Endothelial cell of umbilical vein (primary cell): ENCODE data around the gene HIVEP3. TPM values are rescaled to one million over a fixed set of nuclear protein-coding genes. Genes with fewer than 3 reads are reported as not detected.

Experiments used
- BruUV-seq: library from RNA; stranded (reverse); fragments of 400-500 nt; replicated peaks from 2 replicates; lab custom pipeline; 2021; lab: Mats Ljungman, UMichigan
- CTCF ChIA-PET: fragments of 300-600, 350-600 bp; sonication (Branson Sonifier 250); formaldehyde crosslinking; loops from one replicate; lab custom pipeline; 2021; ENCODE audit warnings: antibody characterized with exemption, inconsistent platforms; lab: Charles Lee
- POLR2A ChIA-PET: fragments of 300-600, 350-600 bp; sonication (Branson Sonifier 250); formaldehyde crosslinking; loops from one replicate; lab custom pipeline; 2021; ENCODE audit warnings: antibody characterized with exemption, inconsistent platforms; lab: Charles Lee
- DNase-seq: peaks from one replicate; pipeline ENCODE4 v3.0.0-alpha.2; 2011; ENCODE audit warnings: low read depth, low spot score
- FAIRE-seq: peaks from 2 replicates; lab custom pipeline; 2011; peaks lifted over from hg19 to GRCh38; lab: Jason Lieb, UNC
- H2AFZ ChIP-seq: 2 replicates; pipeline ENCODE4 v1.6.0; 2012; ENCODE audit warnings: low read depth, low read length, control low read depth, inconsistent platforms
- H3K27ac ChIP-seq: 2 replicates; pipeline ENCODE4 v1.5.1; 2011; ENCODE audit warnings: low read depth, mild to moderate bottlenecking, control low read depth, low read length, moderate library complexity; ENCODE audit not compliant: insufficient read depth
- H3K27me3 ChIP-seq, 2 experiments: 2 replicates each; pipeline versions ENCODE4 v1.6.0 to v1.6.1; 2011; ENCODE audit warnings: low read length in 2 of 2, mixed read lengths in 1 of 2; ENCODE audit not compliant: control insufficient read depth in 2 of 2, insufficient read depth in 2 of 2
- H3K36me3 ChIP-seq, 2 experiments: 2 replicates in 1 of 2; 3 replicates in 1 of 2; pipeline ENCODE4 v1.5.1; 2011; ENCODE audit warnings: low read length in 2 of 2, mild to moderate bottlenecking in 1 of 2, moderate library complexity in 1 of 2; ENCODE audit not compliant: control insufficient read depth in 2 of 2, insufficient read depth in 2 of 2; ENCODE audit errors: extremely low read depth in 1 of 2
- H3K4me1 ChIP-seq: 3 replicates; pipeline ENCODE4 v1.5.1; 2011; ENCODE audit warnings: mild to moderate bottlenecking, low read length; ENCODE audit not compliant: control insufficient read depth, insufficient read depth; ENCODE audit errors: extremely low read depth
- H3K4me2 ChIP-seq: 2 replicates; pipeline ENCODE4 v1.6.1; 2011; ENCODE audit warnings: low read length, control low read depth, mixed read lengths; ENCODE audit not compliant: insufficient read depth
- H3K4me3 ChIP-seq, 3 experiments: fragments of 200-600 bp in 1 of 3; sonication (generic), shearing (Covaris generic) in 1 of 3; replicated peaks in 1 of 3; 2 replicates each; pipeline ENCODE4 v1.5.1; 2011 to 2016; ENCODE audit warnings: control low read depth in 3 of 3, low read length in 3 of 3, mild to moderate bottlenecking in 2 of 3, inconsistent platforms in 1 of 3, low read depth in 1 of 3, moderate library complexity in 1 of 3; ENCODE audit not compliant: insufficient read depth in 1 of 3
- H3K79me2 ChIP-seq: 2 replicates; pipeline ENCODE4 v1.6.0; 2012; ENCODE audit warnings: low read length, inconsistent platforms; ENCODE audit not compliant: control insufficient read depth, insufficient read depth
- H3K9ac ChIP-seq: replicated peaks from 2 replicates; pipeline ENCODE3; 2011; ENCODE audit warnings: low read length, control low read depth; ENCODE audit not compliant: insufficient read depth; ENCODE audit errors: extremely low read depth
- H3K9me1 ChIP-seq: replicated peaks from 3 replicates; pipeline ENCODE4 v1.6.0; 2011; ENCODE audit warnings: mild to moderate bottlenecking, low read length; ENCODE audit not compliant: control insufficient read depth, insufficient read depth; ENCODE audit errors: extremely low read depth
- H3K9me3 ChIP-seq: replicated peaks from 2 replicates; pipeline ENCODE4 v1.5.1; 2012; ENCODE audit warnings: low read length, inconsistent platforms; ENCODE audit not compliant: control insufficient read depth, insufficient read depth
- H4K20me1 ChIP-seq: replicated peaks from 2 replicates; pipeline ENCODE3; 2011; ENCODE audit warnings: mild to moderate bottlenecking, low read length; ENCODE audit not compliant: control insufficient read depth, insufficient read depth; ENCODE audit errors: extremely low read depth
- CTCF ChIP-seq, 2 donors: IDR thresholded peaks; 1 replicate in 1 of 2; 2 replicates in 1 of 2; pipeline ENCODE4 v1.5.1; 2011; ENCODE audit warnings: low read length in 2 of 2, mild to moderate bottlenecking in 2 of 2, moderate library complexity in 2 of 2, control low read depth in 1 of 2, inconsistent platforms in 1 of 2, low read depth in 1 of 2; ENCODE audit not compliant: insufficient read depth in 1 of 2; ENCODE audit errors: extremely low read depth in 1 of 2
- EZH2 ChIP-seq: IDR thresholded peaks from 2 replicates; pipeline ENCODE4 v1.6.1; 2012; ENCODE audit warnings: borderline replicate concordance, low read depth, mild to moderate bottlenecking, moderate library complexity, low read length, inconsistent platforms; ENCODE audit not compliant: severe bottlenecking
- FOS ChIP-seq: IDR thresholded peaks from 2 replicates; pipeline ENCODE4 v1.6.1; 2011; ENCODE audit warnings: mild to moderate bottlenecking, low read length, moderate library complexity, borderline replicate concordance; ENCODE audit not compliant: insufficient read depth
- GATA2 ChIP-seq: IDR thresholded peaks from 2 replicates; pipeline ENCODE4 v1.7.0; 2011; ENCODE audit warnings: low read depth, mild to moderate bottlenecking, moderate library complexity, mixed read lengths, low read length; ENCODE audit not compliant: insufficient read length, insufficient read depth
- JUN ChIP-seq: IDR thresholded peaks from 2 replicates; pipeline ENCODE4 v1.6.1; 2011; ENCODE audit warnings: borderline replicate concordance, low read depth; ENCODE audit not compliant: insufficient read length, insufficient read depth
- MAX ChIP-seq: IDR thresholded peaks from 2 replicates; pipeline ENCODE4 v1.6.1; 2011; ENCODE audit not compliant: insufficient read depth, insufficient read length
- MYC ChIP-seq: IDR thresholded peaks from one replicate; pipeline ENCODE4 v1.6.1; 2011; ENCODE audit warnings: mild to moderate bottlenecking, low read depth, low read length
- POLR2A ChIP-seq: IDR thresholded peaks from 2 replicates; pipeline ENCODE4 v1.6.1; 2012; ENCODE audit warnings: low read depth, mild to moderate bottlenecking, control low read depth, low read length
- POLR2AphosphoS5 ChIP-seq: IDR thresholded peaks from 2 replicates; pipeline ENCODE4 v1.6.1; 2012; ENCODE audit warnings: low read depth, mild to moderate bottlenecking, control low read depth, low read length, moderate library complexity; ENCODE audit not compliant: insufficient read depth
- dilution Hi-C: fragments of 300-500 bp; cut with MboI; formaldehyde crosslinking; loops from one replicate; pipeline ENCODE4 v1.15.0; 2019; ENCODE audit warnings: low sequenced_read_pairs; ENCODE audit not compliant: extremely low pct_ligation_motif_present
- intact Hi-C: fragments of 100-400 bp; cut with micrococcal nuclease; formaldehyde crosslinking; loops from one replicate; pipeline ENCODE4 v1.10.0; 2022
- polyA plus RNA-seq, 4 experiments: library from polyadenylated mRNA; depleted of rRNA in 3 of 4; stranded (reverse) in 3 of 4; unstranded in 1 of 4; fragments of >200 nt; gene quantifications; 2 replicates each; pipeline versions ENCODE4 v1.2.1 to v1.2.3, GENCODE V29; 2011 to 2012; ENCODE audit warnings: missing spikeins in 1 of 4
- total RNA-seq: library from RNA; stranded (reverse); gene quantifications from 2 replicates; pipeline ENCODE4 v1.2.3, GENCODE V29; 2021

Gene HIVEP3
- total and polyA plus RNA-seq, 2 donors (not counting 3 experiments of a cell fraction or from before 2014, with no cell fraction given), result 3.4 to 4.0 TPM

GRCh38 chr1:41816061-41816460 is 102.7 kb downstream of the HIVEP3 start:
- BruUV-seq, result no TSS peak
- FAIRE-seq, result no peak
- dilution Hi-C loops, result no loop called here

More at GRCh38 chr1:41816061-41816460, 102.7 kb downstream of the HIVEP3 start:
- no peaks in the 10 kb centered on the region for H3K27me3 ChIP-seq
- TF ChIP-seq GATA2 (no peak), POLR2A (no peak), CTCF (IDR thresholded peaks at IDR 0.05; ENCODE audit: extremely low read depth in 1 of 2, insufficient read depth in 1 of 2, low read depth in 1 of 2, low read length in 2 of 2) (no peak), EZH2 (no peak), MYC (no peak), FOS (no peak), MAX (no peak), JUN (no peak), POLR2AphosphoS5 (no peak)
- ChIA-PET POLR2A (interaction anchor here (0.7 kb wide), 1 partner anchor 149 kb away, joined by 4 read pairs; no protein-coding TSS in a partner anchor), CTCF (no interaction called here)
- H3K9me3 ChIP-seq, result no peaks in the 10 kb centered on the region
- no peak overlapping the region for H3K9ac ChIP-seq
- intact Hi-C loops, result loop anchor here (10.0 kb wide), 1 partner anchor 329 kb away; no protein-coding TSS in a partner anchor
- peaks cover 17% of the 10 kb centered on the region for H3K4me1 ChIP-seq
- H3K27ac ChIP-seq, result no peak overlapping the region
- DNase-seq, result no peak
- H3K79me2 ChIP-seq, result no peaks in the 10 kb centered on the region
- H3K4me2 ChIP-seq, result no peak overlapping the region
- H2AFZ ChIP-seq, result no peak overlapping the region
- H4K20me1 ChIP-seq, result no peaks in the 10 kb centered on the region
- H3K36me3 ChIP-seq, result no peaks in the 10 kb centered on the region
- no peaks in the 10 kb centered on the region for H3K9me1 ChIP-seq
- no peak overlapping the region for H3K4me3 ChIP-seq
